HG03103 (cell line): ENCODE measurements around the gene ADGRV1.
A peak's percentile ranks its signal among the peaks of the same experiment; 100 is the strongest.

Experiments used
- ATAC-seq: cut with Tn5 transposase; IDR thresholded peaks from one replicate; pipeline ENCODE4 v1.9.1; 2021; ENCODE audit warnings: low read depth; ENCODE audit not compliant: unreplicated experiment

ADGRV1 gene

GRCh38 chr5:90855296-90856010 is 296.9 kb downstream of the ADGRV1 start:
- ATAC-seq = no peak

GRCh38 chr5:90861843-90862586 is 303.4 kb downstream of the ADGRV1 start:
- no peak for ATAC-seq

- ATAC-seq = no peak
Observed at GRCh38 chr5:90865180-90865579, 306.6 kb downstream of the ADGRV1 start.

DNA sequence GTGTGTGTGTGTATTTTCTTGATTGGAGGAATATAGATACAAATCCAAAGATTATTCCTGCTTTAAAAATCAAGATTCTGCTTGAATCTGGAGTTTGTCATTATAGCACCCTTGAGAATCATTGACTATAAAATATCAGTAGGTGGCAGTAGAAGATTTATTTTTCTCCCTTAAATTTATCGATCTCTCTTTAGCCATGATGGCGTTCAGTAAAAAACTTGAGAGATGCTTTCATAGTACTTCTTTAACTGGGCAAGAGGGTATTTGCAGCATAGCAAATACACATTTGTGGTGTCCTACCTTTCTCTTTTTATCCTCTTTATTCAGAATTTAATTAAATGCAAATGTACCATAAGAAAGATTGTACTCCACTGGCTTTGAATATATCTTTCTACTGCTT is 307.7 kb downstream of the ADGRV1 start:
- peak; percentile 70 for ATAC-seq

GRCh38 chr5:90866915-90867731 is 308.5 kb downstream of the ADGRV1 start:
- ATAC-seq = no peak

GRCh38 chr5:90868799-90869198 is 310.2 kb downstream of the ADGRV1 start:
- no peak for ATAC-seq

- no peak for ATAC-seq
Observed at GRCh38 chr5:90871391-90871991, 312.9 kb downstream of the ADGRV1 start.

DNA sequence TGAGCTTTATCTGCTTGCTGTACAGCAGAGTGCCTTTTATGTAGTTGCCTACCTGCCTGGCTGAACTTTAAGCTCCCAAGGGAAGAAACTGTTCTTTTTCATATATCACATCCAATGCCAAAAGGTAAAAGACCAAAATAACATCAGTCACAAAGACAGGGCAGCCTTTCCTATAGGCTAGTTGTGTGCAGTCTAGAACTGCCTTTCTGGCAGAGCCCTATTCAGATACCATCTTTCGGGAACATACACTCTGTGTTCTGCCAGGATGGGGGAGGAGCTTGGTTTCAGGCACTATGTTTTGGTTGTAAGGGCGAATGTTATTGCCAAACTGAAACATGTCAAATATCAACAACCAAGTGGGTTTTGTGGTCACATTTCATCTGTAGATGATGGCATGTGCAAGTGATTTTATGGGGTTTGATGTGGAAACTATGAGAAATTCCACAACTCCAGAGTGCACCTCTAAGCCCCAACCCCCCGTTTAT is 314.5 kb downstream of the ADGRV1 start:
- ATAC-seq = no peak

DNA sequence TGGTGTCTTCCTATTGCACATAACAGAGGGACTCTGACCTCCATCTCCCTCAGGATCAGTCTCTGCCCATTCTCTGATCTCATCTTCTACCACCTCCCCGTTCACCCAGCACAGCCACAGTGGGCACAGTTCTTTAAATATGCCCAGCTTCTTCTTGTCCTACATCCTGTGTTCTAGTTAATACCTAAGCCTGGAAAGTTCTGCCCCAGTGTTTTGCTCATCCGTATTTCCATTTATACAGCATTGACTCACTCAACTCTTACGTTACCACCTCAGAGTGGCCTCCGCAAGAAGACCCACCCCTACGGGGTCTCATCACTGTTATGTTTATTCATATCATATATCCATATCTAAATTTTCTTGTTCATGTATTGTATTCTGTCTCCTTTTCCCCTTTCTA is 315.5 kb downstream of the ADGRV1 start:
- no peak for ATAC-seq

- ATAC-seq = no peak
Observed at GRCh38 chr5:90875456-90875855, 316.9 kb downstream of the ADGRV1 start.

DNA sequence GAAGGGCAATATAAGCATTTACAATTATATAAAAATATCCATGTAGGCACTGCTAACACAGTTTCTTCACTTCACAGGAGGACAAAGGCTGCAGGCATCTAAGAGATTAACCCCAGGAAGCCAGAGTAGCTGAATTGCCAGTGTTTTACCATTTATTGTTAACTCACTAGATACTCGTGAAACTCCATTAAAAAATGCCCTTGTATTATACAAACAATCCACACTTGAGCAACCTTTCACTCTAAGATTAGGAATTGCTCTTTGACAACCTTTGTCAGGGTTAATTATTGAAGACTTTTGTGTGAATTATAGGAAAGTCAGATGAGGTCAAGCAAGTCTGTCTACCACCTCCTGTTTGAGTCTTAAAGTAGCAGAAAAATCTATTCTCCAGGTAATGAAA is 317.8 kb downstream of the ADGRV1 start:
- no peak for ATAC-seq

- no peak for ATAC-seq
Observed at GRCh38 chr5:90877049-90877448, 318.5 kb downstream of the ADGRV1 start.

DNA sequence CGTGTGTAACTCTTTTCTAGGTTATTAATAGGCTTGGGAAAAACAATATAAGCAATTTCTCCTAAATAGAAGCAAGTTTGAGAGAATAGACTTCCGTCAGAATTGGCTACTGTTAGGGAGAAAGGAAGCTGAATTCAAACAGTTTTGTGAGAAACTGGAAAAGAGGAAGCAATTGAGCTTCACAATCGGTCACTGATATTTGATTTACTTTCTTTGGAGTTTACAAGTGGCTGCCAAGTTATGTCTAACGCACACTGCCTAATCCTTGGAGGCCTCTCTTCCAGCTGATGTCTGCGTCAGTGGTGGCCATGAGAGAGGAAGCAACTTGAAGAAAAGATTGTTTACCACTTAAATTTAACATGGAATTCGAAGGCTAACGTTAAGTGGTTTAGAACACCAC is 319.5 kb downstream of the ADGRV1 start:
- ATAC-seq = no peak

DNA sequence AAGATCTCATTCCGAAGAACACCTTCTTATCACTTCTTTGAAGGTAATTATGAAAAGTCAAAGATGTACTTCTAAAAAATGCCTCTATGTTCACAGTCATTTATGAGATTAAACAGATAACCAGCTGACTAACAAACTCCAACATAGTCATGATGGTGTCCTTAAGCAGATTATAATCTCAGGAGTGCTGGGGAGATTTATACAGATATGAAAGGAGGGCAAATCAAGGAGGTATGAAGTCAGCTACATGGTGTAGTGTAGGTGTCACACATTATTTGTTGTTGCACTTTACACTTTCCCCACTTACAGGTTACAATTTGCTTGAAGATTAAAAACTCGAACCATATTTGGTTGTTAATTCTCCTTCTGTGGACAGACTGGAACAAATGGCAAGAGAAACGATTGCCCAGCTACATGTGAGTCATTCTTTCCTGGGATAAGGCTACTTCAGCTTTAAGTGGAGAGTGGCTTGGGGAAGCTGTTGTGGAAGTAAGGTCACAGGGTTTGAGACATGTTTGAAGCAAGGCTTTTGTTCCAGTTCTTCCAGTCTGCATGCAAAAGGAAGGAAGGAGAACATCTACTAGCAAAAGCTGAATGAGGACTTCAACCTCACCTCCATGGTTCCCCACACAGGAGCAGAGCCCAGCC is 320.1 kb downstream of the ADGRV1 start:
- ATAC-seq = no peak

GRCh38 chr5:90881626-90882150 is 323.1 kb downstream of the ADGRV1 start:
- ATAC-seq = no peak

DNA sequence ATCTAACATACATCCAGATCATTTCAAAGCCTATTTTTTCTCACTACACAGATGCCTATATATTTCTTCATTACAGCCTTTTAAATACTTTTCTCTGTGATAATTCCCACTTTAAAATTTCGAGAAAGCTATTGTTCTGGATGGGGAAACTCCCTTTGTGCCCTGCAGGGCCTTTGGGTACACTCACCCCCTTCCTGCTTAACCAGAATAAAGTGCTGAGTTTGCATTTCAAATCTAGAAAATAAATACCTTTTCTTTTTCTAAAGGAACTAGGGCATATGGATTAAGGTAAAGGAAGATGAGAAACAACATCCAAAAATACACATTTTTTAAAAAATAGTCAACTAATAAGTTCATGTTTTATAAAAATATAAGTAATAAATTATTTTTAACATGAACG is 323.9 kb downstream of the ADGRV1 start:
- ATAC-seq = no peak

DNA sequence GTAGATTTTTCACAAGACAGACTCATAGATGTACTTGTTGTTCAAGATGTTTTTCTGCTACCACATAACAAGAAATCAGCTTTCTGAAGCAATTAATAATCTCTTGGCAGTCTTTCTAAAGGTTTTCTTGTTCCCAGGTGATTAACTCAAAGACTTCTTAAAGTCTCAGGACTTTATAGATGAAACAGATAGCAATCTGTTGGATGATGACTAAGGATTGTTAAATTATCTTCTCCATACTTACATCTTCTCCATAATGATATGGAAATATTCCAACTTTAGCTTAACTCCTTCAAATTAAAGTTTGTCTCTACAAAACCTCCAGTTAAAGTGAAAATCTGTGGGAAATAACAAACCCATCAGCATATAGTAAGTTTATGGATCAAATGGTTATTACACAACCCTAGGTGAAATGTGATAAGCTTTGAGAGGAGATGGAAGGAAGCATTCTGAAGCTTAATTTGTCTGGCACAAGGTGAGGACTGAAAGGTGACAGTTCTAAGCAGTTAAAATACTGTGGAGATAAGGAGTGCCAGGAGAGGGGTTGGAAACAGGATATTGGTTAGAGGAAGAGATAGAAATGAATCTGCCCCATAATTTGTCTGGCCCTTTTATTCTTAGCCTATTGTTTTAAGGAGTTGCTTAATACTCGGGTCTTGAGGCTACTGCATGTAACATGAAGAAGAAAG is 326.7 kb downstream of the ADGRV1 start:
- ATAC-seq = no peak

DNA sequence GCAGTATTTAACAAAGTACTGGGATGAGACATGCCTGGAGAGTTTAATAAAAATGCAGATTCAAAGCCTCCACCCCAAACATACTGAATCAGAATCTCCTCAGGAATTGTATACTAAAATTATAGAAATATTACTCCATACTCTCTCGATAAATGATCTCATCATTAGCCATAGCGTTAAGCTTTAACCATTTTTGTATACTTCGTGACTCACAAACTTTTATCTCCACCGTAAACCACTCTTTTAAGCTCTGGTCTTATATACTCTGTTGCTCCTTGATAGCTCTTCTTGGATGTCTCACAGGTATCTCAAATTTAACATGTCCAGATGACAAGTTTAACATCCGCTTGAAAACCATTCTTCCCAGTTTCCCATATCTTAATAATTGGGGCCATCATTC is 327.8 kb downstream of the ADGRV1 start:
- no peak for ATAC-seq

DNA sequence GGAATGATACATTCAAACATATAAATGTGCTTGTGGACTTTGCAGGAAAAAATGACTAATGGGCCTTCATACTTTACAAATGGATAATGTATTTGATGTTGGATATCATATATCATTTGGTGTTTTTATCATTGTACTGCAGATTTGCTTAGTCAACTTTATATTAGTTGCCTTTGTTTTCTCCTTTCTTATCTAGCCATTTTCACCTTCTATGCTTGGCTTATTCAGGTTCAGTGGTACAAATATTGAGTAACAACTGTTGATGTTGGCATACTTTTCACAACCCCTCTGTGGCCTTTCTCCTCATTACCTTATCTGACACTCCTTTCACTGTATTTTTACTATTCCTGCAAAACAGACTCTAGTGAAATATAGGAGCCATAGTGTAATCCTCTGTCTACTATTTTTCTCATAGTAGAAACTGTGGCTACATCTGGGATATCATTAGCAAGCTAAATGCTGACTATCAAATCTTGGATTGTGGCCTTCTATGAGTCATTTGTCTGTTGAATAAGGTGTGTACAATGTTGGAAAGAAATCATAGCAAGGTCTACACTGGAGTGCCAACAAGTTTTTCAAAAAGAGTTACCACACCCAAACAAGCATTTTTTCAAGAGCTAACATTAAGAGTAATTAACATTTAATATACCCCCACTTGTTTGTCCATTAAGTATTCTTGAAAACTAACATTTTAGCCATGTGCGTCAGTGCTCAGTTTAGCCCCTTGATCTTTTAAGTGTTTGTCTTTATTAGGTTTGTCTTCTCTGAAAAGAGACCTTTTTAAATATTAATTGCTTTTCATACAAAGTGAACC is 330.1 kb downstream of the ADGRV1 start:
- ATAC-seq = no peak
